Measurements from ENCODE around the gene AJUBA.
A peak's percentile ranks its signal among the peaks of the same experiment; 100 is the strongest.
"Not testable (repeated sequence)": the region's sequence is repeated elsewhere in the genome, so short reads cannot be mapped to it uniquely, and the experiment has no call there.

Gene AJUBA

DNA sequence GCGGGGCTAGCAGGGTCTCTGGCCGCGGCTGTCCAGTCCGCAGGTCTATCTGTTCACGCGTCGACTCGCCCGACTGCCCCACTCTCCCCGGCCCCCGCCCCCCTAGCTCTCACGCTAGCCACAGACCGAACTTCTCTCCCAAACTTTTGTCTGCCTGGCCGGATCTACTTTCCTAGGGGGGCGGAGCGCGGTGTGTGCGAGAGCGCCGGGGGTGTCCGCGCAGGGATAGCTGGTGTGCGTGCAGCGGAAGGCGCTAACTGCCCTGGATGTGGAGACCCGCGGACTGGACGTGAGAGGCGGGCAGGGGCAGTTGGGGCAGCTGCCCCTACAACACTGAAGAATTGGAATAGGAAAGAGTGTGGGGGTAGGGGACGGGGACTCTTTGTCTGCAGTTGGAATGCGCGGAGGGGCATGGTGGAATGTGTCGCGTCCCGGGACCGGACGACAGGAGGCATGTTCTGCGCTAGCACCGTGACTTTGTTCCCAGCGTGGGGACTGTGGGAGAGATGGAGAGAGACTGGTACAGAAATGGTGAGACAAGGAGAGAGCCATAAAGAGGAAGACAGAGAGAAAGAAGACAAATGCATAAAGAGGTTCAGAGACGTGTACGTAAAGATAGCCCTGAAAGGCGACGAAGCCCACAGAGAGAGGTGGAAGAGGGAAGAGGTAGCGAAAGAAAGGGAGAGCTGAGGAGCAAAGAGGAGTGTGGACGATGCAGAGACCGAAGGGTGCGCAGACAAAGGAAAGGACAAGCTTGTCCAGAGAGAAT, at the start of gene AJUBA:
TSS of gene AJUBA (minus strand) at position 75 of the 769 bp plus-strand sequence. CDS start 285 bp downstream, outside the sequence.
- DNase-seq: peak in 1 of 2 experiments; percentile 69

DNA sequence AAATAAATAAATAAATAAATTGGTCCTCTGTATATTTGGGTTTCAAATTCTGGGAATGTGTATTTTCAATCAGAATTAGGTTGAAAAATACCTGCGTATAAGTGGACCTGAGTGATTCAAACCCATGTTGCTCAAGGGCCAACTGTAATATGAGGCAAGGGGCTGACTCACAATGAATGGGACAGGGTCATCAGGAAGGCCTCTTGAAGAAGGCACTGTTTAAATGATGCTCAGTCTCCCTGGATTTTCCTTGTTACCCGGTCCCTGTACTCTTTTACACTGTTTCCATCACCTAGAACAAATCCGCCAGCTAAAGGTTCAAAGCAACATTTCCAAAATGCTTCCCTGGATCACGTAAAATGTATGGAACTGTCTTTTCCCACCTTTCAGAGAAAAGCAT, 48.6 kb upstream of the AJUBA start:
- no peak for DNase-seq

DNA sequence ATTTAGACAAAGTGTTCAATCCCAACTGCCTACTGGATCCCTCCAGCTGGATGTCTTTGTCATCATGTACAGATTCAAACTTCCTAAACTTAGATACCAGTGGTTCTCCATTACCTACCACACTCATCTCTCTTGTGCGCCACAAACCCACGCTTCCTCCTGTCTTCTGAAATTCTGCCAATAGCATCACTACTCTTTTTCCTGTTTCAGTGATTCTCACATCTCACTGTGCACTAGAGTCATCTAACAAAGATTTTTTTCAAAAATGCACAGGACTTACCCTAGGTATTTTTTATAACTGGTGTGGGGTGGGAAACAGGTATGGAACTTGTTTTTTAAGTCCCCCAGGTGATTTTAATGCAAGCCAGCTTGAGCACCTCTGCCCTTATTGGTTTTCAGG, 46.4 kb upstream of the AJUBA start:
- no peak for DNase-seq

DNA sequence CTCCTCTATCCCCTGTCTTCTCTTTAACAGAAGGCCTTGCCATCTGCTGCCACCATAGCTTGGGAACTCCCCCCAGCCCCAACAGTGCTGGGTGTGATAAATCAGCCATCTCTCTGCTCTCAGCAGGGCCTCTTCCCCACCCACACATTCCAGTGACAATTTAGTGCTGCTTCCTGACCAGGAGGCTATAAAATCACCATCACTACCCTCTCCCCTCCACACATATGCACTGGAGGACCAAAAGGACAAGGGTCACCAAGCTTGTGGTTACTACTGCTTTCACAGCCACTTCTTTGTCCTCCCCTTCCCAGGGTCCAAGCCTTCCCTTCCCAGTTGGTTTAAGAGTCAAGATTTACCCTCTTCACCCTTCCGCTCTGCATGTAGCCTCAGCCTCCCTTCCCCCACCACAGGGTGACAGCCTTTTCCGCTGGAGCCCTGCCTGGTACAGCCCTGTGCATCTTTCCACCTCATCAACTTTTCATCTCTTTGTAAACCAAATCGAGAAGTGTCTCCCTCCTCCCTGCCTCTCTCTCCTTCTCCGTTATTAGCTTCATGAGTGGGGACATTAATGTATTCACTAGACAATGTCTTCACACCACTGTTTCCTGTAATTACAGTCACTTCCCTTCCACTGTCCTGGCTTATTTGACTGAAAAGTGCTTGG, 42.9 kb upstream of the AJUBA start:
- DNase-seq: no peak

DNA sequence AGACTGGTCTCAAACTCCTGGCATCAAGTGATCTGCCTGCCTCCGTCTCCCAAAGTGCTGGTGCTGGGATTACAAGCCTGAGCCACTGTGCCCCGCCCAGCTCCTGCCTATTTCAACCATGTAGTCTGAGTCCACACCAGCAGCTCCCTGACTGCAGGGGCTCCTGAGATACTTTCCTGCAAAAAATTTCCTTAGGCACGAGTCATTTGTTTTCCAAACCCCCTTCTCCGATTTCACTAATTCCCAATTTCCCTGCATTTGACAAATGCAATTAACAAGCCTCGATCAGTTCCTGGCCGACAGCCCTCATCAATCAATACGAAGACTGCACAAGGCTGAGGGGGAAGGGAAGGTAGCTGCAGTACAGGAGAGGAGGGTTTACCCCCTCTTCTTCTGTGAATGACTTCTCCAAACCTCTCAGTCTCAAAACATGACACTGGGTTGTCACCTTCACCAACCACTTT, 42.3 kb upstream of the AJUBA start:
- DNase-seq: no peak

DNA sequence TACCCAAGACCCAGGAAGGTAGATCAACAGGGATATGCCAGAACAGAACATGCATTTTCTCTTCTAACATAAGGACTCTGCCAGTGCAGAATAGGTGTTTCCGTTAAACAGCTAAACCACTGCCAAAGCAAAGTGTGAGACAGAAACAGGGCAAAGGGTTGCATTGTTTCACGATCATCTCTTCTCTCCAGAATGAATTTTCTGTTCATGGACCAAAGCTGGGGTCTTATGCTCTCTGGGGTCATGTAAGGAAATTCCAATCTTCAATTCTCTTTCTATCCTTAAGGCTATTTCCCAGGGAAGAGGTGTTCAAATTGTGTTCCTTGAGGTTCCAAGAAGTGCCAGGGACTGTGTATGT, 41.4 kb upstream of the AJUBA start:
- no peak for DNase-seq

DNA sequence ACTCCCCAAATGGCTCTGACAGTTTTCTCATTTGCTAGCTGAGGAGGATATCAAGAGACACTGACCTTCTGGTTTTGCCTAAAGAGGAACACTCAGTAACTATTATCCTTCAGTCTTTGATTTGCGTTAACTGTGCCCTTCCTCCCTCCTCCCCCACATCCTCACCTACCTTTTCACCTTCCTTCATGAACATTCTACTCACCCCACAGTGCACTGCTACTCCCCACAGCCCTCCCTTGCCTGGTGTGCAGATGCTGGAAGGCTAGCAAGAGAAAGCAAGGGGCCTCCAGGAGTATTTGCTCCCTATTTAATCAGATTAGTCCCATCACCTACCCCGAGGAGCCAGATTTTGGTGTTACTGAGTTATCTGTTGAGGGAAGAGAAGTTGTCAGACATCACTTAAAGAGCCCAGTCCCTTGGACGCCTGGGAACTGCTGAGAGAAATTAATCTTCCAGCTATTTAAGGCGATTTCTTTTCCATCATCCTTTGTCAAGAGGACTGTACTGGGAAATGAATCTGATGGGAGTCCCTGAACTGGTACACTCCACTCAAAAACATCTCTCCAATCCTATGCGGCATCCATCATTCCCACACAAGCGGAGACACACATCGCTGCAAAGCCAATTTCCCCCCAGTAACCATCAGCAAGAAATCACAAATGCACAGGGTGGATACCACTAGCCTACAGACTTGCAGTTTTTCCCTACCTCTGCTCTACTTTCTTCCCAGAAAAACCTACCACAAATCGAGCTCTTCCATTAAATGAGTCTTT, 40.9 kb upstream of the AJUBA start:
- DNase-seq: no peak

DNA sequence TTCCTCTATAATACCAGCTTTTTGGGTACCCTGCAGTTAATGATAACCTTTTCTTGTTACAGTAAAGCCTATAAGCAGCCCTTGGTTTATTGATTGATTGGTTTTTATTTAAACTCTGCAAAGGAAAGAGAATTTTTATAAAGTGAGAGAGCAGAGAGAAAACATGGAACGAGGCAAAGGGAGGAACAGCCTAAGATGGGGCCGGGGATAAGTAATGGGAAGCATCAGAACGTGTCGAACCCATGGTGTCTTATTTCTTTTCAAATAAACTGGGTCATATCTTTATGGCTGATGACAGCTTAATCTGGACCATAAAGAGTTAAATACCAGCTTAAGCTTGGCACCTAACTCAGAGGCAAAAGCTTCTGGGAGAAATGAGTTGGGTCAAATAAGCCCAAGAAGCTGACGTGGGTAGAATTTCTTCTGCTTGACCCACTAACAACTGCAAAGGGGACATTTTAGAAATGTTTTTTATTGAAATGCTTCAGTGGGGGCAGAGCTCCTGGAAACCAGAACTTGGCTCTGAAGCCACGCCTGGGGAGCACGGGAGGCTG, 39.6 kb upstream of the AJUBA start:
- no peak for DNase-seq

DNA sequence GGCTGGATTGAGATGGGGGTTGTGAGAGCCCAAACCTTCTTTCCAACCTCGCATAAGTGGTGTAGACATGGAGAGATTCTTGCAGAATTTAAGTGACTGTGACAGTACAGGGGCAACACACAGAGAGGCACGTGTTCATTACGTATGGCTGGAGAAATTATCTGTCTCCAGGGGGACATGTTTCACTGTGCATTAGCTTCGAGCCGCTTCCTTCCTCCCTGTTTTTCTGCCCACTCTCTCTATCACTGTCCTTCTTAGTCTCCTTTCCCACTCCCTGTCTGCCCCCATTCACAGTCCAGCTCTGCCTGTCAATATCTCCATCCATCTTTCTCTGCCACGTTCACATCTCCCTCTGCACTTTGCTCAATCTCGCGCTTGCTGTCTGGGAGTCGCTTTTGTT, 39.1 kb upstream of the AJUBA start:
- no peak for DNase-seq

DNA sequence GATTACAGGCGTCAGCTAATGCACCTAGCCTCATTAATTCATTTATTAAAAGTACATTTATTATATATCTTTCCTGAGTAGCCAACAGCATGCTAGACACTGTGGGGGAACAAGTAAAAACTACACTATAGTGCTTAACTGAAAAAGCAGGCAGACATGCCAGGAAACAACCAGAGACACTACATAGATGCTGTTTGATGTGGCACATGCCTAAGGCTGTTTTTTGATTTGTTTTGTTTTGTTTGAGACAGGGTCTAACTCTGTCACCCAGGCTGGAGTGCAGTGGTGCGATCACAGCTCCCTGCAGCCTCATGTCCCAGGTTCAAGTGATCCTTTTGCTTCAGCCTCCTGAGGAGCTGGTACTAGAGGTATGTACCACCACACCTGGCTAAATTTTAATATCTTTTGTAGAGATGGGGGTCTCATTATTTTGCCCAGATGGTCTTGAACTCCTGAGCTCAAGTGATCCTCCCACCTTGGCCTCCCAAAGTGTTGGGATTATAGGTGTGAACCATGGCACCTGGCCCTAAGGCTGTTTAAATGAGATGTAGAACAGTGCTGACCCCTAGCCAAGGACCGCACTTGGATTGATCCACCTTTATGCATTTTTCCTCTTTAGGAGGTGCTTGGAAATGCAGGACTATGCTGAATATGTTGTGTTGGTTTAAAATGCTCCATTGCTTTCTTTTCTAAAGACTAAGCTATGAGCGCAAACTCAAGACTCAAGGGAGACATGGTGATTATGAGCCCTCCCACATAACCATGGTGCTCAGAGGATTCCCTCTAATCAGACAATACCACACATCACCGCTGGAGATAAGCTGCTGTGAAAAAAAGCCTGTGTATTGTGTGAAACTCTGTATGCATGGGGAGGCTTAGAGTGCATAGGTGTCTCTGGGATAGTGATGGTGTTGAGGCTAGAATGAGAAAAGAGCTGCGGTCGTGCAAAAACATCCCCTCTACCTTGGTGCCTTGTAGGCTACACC, 38.1 kb upstream of the AJUBA start:
- DNase-seq: no peak

DNA sequence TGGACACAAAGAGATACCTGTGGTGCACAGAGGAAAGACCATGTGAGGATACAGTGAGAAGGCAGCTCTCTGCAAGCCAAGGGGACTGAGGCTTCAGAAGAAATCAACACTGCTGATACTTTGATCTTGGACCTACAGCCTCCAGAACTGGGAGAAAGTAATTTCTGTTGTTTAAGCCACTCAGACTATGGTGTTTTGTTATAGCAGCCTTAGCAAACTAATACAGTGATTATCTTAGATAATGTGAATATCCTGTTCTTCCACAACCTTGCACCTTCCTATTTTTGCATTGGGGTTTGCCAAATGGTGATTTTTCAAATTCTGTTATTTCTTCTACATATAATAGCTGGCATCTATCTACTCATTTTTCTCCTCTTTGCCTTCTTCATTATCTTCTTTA, 35.8 kb upstream of the AJUBA start:
- DNase-seq: no peak

DNA sequence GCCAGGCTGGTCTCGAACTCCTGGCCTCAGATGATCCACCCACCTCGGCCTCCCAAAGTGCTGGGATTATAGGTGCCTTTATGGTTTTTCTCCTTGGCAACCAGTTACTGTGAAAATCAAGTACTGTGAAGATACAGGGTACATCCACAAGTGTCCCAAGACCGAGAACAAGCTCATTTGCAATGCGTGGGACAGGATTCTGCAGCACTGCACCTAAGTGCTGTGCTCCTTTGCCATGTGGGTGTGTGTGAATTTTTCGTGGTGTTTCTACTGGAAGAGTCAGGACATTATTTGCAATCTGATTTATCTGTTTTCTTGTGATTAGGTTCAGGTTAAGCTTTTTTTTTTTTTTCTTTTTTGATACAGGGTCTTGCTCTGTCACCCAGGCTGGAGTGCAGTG, 34.7 kb upstream of the AJUBA start:
- no peak for DNase-seq

DNA sequence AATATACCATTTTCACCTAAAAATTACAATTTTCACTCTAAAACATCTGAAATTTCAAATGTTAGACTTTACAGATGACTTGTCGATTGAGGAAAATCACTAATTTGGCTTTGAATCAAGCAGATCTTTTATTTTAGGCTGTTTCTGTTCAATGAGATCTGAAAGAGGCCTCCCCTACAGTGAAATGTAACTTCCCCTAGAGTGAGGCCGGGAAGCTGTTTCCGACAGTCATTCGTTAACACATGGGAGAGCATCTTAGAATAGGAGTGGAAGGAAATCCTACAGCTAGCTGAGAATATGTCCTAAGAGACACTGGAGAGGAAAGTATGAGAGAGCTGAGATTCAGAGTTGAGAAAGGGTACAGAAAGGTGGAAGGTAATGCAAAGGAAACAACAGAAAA, 33.3 kb upstream of the AJUBA start:
- DNase-seq: no peak

DNA sequence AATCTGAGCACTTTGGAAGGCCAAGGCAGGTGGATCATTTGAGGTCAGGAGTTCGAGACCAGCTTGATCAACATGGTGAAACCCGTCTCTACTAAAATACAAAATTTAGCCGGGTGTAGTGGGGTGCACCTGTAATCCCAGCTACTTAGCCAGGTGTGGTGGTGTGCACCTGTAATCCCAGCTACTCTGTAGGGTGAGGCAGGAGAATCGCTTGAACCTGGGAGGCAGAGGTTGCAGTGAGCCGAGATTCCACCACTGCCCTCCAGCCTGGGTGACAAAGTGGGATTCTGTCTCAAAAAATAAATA, 31.4 kb upstream of the AJUBA start:
- DNase-seq: not testable (repeated sequence)

DNA sequence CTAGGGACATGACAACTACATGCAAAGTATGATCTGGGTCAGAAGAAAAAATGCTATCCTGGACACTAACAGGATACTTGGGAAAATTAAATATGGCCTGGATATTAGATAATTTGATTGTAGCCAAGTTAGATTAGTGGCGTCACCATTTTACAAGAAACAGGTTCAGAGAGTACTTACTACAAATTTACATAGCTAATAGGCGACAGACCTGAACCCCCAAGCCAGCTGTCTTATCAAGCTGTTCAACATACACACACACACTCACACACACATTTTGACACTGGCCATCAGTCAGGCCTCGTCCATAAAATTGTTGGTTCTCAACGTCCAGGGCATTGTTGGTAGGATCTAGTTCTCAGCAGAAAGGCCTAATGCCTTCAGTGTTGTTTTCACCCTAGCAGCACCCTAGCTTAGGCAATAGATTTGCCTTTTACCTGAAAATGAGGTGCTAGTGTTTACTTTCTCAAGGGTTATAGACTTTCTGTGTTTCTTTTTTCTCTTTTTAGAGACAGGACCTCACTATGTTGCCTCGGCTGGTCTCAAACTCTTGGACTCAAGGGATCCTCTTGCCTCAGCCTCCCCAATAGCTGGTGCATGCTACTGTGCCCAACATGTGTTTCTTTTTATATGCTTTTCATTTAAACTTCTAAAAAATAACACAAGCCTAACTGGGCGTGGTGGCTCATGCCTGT, 30.9 kb upstream of the AJUBA start:
- DNase-seq: no peak

DNA sequence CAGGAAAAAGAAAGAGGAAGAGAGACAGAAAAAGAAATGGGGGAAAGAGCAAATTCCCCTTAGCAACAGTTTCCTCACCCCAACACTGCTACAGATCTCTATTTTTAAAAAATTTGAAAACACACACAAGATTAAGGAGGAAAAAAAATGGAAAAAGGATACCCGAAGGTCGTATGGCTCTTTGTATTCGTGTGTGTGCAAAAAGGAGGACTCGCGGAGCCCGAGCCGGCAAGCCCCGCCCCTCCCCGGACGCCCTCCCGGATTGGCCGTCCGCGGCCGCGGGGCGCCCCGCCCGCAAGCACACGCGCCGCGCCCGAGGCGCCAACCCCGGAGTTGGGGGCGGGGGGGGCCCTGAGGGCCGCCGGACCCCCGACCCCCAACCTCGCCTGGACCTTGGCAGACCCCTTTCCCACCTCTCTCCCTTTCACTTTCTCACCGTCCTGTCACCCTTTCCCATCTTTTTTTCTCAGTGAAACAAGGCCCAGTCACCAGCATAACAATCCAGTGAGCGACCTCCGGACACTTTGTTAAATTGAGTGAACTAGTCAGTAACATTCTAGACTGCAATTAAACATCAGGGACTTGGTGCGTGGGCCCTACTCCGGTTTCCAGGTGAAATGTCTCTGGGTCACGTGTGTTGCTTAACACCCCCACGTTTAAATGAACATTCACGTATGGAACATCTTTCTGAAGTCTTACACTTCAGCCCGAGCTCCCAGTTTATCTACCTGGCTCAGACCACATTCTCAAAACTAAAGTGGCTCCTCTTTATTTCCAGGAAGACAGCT, 27.8 kb upstream of the AJUBA start, which contains the start of gene C14orf93:
TSS of gene C14orf93 (minus strand) at position 205 of the 788 bp plus-strand sequence. CDS start 11,120 bp downstream, outside the sequence.
- DNase-seq: peak; percentile 41 to 84

DNA sequence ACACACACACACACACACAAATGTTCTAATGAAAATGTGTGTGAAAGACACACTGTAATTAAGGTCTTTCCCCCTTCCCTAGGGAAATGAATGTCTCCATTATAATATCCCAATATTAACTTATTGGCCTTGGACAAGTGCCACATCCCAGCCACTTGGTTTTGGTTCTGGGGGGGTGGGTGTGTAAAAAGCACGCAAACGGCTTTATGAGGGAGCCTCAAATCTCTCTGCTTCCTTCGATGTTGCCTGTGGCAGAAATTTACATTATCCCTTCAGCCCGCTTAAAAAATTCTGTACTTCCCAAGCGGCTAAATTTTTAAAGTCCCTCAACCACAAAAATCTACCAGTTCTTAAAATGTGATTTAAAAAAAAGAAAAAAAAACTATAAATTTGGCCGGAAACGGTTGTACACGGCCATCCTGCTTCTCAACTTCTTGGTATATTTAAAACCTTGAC, 27.2 kb upstream of the AJUBA start:
- DNase-seq: peak; percentile 17 to 41

DNA sequence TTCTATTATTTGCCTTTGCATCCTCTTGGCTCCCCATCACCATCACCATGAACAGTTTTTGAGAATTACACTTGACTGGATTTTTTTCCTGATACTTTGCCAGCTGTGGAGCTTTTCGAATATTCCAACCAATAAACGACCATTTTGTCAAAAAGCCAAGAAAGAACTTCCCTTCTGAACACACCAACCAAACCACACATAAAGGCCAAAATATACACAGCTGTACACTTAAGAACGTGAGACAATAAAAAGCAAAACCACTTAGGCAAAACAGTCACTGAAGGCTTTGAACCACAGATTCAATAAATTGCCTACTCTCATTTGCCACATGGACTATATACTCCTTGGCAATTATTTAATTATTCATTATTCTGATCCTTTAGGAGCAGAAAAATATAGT, 26.5 kb upstream of the AJUBA start:
- DNase-seq: peak in 1 of 2 experiments; percentile 11

DNA sequence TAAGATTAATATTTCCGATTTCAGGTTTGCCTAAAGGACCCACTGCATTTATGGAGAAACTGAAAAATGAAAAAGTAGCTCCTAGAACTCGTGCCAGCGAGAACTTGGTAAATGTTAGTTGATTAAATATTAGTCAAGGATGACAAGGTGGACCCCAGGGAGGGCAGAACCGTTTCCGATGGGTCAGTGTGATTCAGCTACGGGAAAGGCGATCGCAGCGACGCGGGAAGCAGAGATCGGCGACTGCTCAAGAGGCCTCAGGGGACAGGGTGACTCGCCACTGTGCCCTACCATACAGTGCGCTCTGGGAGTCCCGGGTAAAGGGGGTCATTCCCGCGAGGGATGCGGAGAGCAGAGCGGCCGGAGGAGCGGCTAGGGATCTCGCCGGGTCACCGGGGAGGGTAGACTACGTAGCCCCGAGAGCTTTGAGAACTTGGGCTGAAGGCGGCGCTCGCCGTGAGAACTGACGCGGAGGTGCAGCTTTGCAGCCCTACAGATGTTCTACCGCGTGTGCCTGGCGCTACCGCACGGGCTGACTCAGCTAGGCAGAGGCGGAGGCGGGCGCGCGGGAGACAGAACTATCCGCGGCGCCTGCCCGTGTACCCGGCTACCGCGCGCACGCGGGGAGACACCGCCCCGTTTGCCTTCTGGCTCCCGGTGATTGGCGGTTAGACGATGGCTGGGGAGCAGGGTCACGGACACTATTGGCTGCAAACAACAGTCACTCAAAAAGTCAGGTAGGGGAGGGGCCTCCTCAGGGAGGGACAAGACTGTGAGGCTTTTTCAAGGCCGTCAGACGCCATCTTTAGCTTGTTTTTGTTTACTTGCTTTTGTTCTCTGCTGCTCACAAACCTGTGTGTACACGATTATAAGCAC, 24.4 kb upstream of the AJUBA start:
- peak; percentile 95 to 98 for DNase-seq

DNA sequence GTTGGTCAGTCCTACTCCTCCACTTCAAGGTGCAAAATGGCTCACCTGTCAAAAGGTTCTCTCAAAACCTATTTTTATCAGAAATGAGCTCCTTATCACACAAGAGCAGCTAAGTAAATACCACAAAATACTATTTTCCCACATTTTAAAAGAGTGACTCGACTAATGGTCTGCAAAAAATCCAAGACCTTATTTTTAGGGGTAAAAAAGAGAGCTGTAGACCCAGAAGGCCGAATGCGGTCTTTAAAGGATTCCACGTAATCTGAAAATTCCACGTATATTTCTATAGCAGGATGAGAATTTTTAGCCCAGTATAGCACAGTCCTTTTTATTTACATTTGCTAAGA, 23.8 kb upstream of the AJUBA start:
- DNase-seq: no peak
